ENCODE data around the gene TRIM33.

DNA sequence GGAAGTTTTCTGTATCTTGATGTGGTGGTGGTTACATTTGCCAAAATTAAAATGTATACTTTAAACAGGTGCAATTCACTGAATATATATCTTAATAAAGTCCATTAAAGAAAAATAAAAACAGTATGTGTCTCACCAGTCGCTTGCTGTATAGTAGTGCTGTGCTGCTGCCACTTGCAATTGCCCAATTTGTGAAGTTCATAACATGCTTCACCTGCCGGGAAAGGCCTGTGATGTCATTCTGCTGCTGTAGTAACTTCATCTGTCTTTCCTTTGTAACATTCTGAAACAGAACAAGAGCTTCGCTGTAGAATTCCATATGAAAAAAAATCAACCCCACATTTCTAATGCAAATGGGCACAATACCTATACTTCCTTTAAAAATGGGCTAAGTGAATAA, 83.4 kb downstream of the TRIM33 start:
- TF ChIP-seq FOSL1 (IDR thresholded peaks at IDR 0.05; ENCODE audit: insufficient read depth, low read depth, low read length), result no peak
- no peak for TF ChIP-seq JUND (IDR thresholded peaks at IDR 0.05; ENCODE audit: low read length)
- TF ChIP-seq, protein P1, sequence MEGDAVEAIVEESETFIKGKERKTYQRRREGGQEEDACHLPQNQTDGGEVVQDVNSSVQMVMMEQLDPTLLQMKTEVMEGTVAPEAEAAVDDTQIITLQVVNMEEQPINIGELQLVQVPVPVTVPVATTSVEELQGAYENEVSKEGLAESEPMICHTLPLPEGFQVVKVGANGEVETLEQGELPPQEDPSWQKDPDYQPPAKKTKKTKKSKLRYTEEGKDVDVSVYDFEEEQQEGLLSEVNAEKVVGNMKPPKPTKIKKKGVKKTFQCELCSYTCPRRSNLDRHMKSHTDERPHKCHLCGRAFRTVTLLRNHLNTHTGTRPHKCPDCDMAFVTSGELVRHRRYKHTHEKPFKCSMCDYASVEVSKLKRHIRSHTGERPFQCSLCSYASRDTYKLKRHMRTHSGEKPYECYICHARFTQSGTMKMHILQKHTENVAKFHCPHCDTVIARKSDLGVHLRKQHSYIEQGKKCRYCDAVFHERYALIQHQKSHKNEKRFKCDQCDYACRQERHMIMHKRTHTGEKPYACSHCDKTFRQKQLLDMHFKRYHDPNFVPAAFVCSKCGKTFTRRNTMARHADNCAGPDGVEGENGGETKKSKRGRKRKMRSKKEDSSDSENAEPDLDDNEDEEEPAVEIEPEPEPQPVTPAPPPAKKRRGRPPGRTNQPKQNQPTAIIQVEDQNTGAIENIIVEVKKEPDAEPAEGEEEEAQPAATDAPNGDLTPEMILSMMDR (IDR thresholded peaks at IDR 0.05; ENCODE audit: control extremely low read depth in 1 of 3, insufficient read depth in 1 of 3, low read depth in 1 of 3, low read length in 3 of 3), result no peak
- no peak for TF ChIP-seq SP2 (IDR thresholded peaks at IDR 0.05; ENCODE audit: low read length)
